ENCODE data around the gene SYT13.

The SYT13 gene

GRCh38 chr11:45285930-45286632 is at the start of gene SYT13:
TSS of gene SYT13 (minus strand) at chr11:45286341. CDS start at chr11:45286207, 134 bp downstream.
- in situ Hi-C loops (cut with HindIII; ENCODE audit: low sequenced_read_pairs) = no loop called here

GRCh38 chr11:45335434-45335833 is 49.3 kb upstream of the SYT13 start:
- in situ Hi-C loops (cut with HindIII; ENCODE audit: low sequenced_read_pairs) = loop anchor here (25.0 kb wide), 1 partner anchor 398 kb away; no protein-coding TSS in a partner anchor

- in situ Hi-C loops (cut with HindIII; ENCODE audit: low sequenced_read_pairs) = loop anchor here (5.0 to 25.0 kb wide), 2 partner anchors 223 to 398 kb away; no protein-coding TSS in a partner anchor
Measured at GRCh38 chr11:45334836-45335235, 48.7 kb upstream of the SYT13 start.

- in situ Hi-C loops (cut with HindIII; ENCODE audit: low sequenced_read_pairs) = loop anchor here (5.0 to 25.0 kb wide), 2 partner anchors 222 to 397 kb away; no protein-coding TSS in a partner anchor
Measured at GRCh38 chr11:45334410-45334809, 48.3 kb upstream of the SYT13 start.

GRCh38 chr11:45333001-45333971 is 47.1 kb upstream of the SYT13 start:
- in situ Hi-C loops (cut with HindIII; ENCODE audit: low sequenced_read_pairs) = loop anchor here (5.0 to 25.0 kb wide), 2 partner anchors 221 to 396 kb away; no protein-coding TSS in a partner anchor

GRCh38 chr11:45332276-45332934 is 46.3 kb upstream of the SYT13 start:
- in situ Hi-C loops (cut with HindIII; ENCODE audit: low sequenced_read_pairs) = loop anchor here (5.0 to 25.0 kb wide), 2 partner anchors 220 to 395 kb away; no protein-coding TSS in a partner anchor

GRCh38 chr11:45331839-45332238 is 45.7 kb upstream of the SYT13 start:
- in situ Hi-C loops (cut with HindIII; ENCODE audit: low sequenced_read_pairs) = loop anchor here (5.0 to 25.0 kb wide), 2 partner anchors 220 to 395 kb away; no protein-coding TSS in a partner anchor

GRCh38 chr11:45328726-45329125 is 42.6 kb upstream of the SYT13 start:
- in situ Hi-C loops (cut with HindIII; ENCODE audit: low sequenced_read_pairs) = loop anchor here (25.0 kb wide), 1 partner anchor 391 kb away; no protein-coding TSS in a partner anchor

GRCh38 chr11:45324459-45324858 is 38.3 kb upstream of the SYT13 start:
- in situ Hi-C loops (cut with HindIII; ENCODE audit: low sequenced_read_pairs) = no loop called here

- in situ Hi-C loops (cut with HindIII; ENCODE audit: low sequenced_read_pairs) = no loop called here
Measured at GRCh38 chr11:45323601-45324249, 37.6 kb upstream of the SYT13 start.

GRCh38 chr11:45322891-45323600 is 36.9 kb upstream of the SYT13 start:
- in situ Hi-C loops (cut with HindIII; ENCODE audit: low sequenced_read_pairs) = no loop called here

GRCh38 chr11:45322111-45322705 is 36.1 kb upstream of the SYT13 start:
- in situ Hi-C loops (cut with HindIII; ENCODE audit: low sequenced_read_pairs) = no loop called here

GRCh38 chr11:45321669-45322068 is 35.5 kb upstream of the SYT13 start:
- in situ Hi-C loops (cut with HindIII; ENCODE audit: low sequenced_read_pairs) = no loop called here

- in situ Hi-C loops (cut with HindIII; ENCODE audit: low sequenced_read_pairs) = no loop called here
Measured at GRCh38 chr11:45321031-45321595, 35.0 kb upstream of the SYT13 start.

- in situ Hi-C loops (cut with HindIII; ENCODE audit: low sequenced_read_pairs) = no loop called here
Measured at GRCh38 chr11:45320371-45320770, 34.2 kb upstream of the SYT13 start.

- in situ Hi-C loops (cut with HindIII; ENCODE audit: low sequenced_read_pairs) = no loop called here
Measured at GRCh38 chr11:45319077-45319476, 32.9 kb upstream of the SYT13 start.

GRCh38 chr11:45318516-45318915 is 32.4 kb upstream of the SYT13 start:
- in situ Hi-C loops (cut with HindIII; ENCODE audit: low sequenced_read_pairs) = no loop called here

- in situ Hi-C loops (cut with HindIII; ENCODE audit: low sequenced_read_pairs) = no loop called here
Measured at GRCh38 chr11:45316258-45316657, 30.1 kb upstream of the SYT13 start.

- in situ Hi-C loops (cut with HindIII; ENCODE audit: low sequenced_read_pairs) = no loop called here
Measured at GRCh38 chr11:45314900-45315299, 28.8 kb upstream of the SYT13 start.
